ENCODE data around the gene FAM3A.

DNA sequence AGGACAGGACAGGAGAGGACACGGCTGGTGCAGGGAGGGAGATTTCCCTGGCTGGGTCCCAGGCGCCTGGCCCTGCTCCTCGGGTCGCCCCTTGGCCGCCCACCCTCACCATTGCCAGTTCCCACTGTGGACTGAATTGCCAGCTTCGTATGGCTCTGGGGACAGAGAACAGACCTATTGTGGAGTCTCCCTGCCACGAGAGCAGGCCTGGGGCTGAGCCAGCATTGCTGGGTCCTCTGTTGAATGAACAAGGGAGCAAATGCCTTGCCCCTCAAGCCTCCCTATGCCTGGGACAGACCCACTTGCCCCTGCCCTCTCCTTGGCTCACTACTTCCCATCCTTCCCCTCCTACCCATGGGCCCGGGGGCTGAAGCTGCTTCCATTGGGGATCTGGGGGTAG, 53.6 kb downstream of the FAM3A start:
- no peak for TF ChIP-seq POLR2A (IDR thresholded peaks at IDR 0.05)
- TF ChIP-seq, protein P1, sequence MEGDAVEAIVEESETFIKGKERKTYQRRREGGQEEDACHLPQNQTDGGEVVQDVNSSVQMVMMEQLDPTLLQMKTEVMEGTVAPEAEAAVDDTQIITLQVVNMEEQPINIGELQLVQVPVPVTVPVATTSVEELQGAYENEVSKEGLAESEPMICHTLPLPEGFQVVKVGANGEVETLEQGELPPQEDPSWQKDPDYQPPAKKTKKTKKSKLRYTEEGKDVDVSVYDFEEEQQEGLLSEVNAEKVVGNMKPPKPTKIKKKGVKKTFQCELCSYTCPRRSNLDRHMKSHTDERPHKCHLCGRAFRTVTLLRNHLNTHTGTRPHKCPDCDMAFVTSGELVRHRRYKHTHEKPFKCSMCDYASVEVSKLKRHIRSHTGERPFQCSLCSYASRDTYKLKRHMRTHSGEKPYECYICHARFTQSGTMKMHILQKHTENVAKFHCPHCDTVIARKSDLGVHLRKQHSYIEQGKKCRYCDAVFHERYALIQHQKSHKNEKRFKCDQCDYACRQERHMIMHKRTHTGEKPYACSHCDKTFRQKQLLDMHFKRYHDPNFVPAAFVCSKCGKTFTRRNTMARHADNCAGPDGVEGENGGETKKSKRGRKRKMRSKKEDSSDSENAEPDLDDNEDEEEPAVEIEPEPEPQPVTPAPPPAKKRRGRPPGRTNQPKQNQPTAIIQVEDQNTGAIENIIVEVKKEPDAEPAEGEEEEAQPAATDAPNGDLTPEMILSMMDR (IDR thresholded peaks at IDR 0.05 in 8 of 11, conservative IDR thresholded peaks at IDR 0.05 in 3 of 11) = no peak
- no peak for TF ChIP-seq POLR2AphosphoS5 (IDR thresholded peaks at IDR 0.05)

Data from spleen (tissue), 7 donors.